Activated CD4-positive, alpha-beta T cell treated with anti-CD3 and anti-CD28 coated beads for 1 hour (primary cell): ENCODE data around the gene NLGN1.

Experiments
- DNase-seq: peaks from one replicate; pipeline ENCODE4 v3.0.0-alpha.2; 2020

The NLGN1 gene

DNA sequence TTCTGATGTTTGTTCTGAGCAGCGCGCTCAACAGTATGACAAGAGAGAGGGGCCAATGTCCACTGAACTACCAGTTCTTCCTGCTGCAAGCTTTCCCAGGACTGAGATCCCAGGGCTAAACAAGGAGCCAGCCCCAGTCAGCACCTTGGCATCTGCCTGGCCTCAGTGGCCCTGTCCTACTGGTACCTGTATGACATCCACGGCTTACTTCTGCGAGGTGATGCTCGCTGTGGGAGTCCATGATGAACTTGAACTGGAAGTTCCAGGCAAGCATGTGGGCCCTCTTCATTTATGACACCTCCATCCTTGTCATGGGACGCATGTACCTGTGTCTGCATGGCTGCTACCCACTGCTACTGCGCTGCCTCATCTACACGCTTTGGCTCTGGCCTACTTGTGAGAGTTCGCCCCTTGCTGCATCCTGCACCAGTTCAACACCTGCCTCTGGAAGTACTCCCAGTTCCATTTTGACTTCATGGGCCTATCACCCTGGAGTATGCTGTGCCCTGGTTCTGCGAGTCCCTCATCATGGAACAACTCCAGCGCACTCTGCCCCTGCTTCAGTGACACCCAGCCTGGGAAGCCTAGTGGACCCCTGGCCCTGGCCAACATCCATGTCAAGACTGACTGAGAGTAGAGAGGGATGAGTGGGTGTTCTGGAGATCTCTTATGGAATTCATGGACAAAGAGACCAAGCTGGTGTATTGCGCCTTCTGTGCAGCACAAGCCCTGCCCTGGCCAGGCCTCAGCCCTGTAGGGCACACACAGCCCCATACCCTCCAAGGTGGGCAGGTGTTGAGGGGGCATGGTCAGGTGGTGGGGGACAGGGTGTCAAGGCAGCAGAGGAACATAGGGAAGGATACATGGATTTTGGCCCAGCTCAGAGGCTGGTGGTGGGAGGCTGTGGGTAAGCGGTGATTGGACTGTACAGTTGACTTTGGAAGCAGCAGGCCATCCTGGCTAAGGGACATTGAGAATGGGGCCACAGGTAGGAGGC, 246.8 kb downstream of the NLGN1 start:
- DNase-seq, result no peak

DNA sequence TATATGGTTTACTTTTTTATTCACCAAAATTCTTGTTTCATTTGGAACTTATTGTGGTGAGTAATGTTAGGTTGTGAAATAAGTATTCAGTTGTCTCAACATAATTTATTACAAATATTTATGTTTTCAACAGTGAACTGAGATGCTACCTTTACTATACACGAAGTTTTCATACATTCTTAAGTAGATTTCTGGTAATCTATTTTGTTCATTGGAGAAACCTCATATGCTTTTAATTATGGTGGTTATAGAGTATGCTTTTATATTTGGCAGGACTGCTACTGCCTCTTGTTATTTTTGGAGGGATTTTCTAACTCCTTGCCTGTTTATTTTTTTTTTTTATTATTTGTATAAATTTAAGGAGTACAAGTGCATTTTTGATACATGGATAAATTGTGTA, 253.1 kb downstream of the NLGN1 start:
- no peak for DNase-seq

DNA sequence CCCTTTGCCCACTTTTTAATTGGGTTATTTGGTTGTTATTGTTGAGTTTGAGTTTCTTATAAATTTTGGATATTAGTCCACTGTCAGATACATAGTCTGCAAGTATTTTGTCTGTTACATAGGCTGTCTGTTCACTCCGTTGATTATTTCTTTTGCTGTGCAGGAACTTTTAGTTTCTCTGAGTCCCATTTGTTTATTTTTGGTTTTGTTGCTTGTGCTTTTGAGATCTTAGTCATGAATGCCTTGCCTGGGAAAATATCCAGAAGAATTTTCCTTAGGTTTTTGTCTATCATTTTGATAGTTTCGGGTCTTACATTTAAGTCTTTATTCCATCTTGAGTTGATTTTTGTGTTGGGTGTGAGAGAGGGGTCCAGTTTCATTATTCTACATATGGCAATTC, 254.5 kb downstream of the NLGN1 start:
- DNase-seq, result no peak

DNA sequence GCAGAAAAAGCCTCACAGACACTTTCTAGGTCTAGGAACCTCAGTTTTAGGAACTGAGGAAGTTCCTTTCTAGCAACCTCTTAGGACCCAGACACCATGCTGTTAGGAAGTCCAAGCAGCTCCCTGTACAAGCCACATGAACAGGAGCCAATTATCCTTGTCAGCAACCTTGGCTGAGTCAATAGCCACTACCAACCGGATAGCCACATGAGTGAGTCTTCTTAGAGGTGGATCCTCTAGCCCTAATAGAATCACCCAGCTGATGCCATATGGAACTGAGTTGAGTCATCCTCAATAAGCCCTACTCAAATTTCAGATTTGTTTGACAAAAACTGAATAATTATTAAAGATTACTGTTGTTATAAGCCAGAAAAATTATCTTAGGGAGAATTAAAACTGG, 256.2 kb downstream of the NLGN1 start:
- no peak for DNase-seq

DNA sequence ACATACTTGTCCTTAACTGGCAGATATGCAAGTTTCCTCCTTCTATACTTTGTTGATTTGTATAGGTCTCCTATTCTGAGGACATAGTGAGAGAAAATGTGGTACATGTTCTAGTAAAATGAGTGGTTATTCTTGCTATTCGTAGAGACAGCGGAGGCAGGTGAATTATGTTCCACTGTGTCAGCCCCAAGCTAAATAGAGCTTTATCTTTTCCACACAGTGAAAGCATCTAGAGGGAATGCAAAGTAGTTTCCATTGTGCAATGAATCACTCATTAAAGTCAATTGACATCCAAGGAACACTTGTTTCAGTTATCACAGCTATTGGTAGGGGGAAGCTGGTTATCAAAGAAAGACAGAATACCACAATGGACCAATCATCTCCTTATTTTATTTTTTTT, 262.4 kb downstream of the NLGN1 start:
- DNase-seq, result no peak

DNA sequence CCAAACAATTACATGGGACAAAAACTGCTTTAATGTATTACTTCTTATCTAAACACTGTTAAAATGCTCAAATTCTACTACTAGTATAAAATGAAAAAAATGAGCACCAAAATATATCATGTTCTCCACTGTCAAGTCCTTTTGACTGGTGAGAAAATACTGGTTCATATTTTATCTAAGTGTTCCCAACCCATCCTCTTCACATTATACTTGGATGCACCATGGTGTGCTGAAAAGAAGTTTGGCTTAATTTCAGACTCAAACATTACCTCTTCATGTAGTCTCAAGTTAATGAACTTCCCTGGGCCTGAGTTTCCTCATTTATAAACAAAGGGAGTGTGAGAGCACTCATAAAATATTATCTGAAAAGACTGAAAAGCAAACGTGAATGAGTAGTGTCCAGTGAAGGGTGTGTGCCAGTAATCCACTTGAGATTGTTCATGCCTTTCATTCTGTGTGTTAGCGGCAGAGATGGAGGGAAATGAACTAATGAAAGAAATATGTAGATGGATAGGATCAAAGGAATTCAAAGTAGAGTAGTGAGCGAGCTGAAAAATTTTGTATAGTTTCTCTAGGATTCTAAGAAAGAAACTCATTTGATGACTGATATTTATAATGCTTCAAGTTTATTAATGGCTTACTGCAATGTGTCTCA, 263.2 kb downstream of the NLGN1 start:
- no peak for DNase-seq

DNA sequence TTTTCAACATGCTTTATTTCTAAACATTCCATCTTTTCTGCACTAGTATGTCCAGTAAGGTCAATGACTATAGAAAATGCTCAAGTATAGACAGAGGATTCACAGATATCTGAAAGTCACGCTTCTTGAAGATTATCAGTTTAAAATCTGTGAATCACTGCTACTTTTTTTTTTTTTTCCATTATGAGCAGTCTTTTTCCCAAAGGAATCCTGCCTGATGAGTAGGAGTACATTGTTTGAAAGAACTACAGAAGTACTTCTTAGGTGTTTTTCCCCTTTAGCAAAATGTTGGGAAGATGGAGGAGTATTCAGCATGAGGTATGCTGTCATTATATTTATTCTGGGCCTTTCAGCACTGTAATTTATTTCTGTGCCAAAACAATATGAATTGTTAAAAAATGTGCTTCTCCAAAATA, 266.2 kb downstream of the NLGN1 start:
- no peak for DNase-seq

DNA sequence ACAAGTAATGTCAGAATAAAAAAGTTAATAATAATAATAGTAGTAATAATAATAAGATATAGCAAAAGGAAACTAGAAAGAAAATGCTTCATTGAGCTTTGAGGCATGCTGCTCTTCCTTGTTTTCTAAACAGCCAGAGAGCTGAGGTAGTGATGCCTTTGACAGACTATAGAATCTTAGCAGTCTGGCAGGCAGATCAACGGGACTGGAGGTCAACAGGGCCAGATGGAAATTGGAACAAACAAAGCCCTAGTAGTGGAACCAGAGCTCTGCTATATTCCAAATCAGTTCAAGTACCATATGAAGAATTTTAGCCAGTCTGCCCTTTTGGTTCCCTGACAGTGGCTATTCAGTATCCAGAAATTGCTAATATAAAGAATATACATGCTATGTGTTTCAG, 278.6 kb downstream of the NLGN1 start:
- DNase-seq, result no peak

DNA sequence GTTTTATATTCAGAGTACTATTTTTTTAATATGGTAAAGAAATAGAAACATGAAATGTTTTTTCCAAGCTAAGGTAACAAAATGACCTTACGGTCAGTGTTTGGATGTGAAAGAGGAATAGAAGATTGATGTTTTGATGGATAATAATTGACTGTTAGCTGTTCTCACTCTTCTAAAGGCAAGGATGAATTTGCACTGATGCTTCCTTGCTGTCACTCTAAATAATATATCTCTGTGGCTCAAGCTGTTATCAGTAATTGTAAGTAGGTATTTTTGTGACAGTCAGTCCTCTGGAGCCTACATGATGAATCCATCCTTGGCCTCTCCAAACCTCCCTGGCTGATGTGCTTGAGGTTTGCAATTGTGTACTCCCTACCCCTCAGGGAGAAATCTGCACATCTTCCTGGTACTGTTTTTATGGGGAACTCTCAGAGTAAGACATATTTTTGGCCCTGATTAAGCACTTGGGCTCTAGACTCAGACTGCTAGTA, 283.7 kb downstream of the NLGN1 start:
- DNase-seq, result no peak

DNA sequence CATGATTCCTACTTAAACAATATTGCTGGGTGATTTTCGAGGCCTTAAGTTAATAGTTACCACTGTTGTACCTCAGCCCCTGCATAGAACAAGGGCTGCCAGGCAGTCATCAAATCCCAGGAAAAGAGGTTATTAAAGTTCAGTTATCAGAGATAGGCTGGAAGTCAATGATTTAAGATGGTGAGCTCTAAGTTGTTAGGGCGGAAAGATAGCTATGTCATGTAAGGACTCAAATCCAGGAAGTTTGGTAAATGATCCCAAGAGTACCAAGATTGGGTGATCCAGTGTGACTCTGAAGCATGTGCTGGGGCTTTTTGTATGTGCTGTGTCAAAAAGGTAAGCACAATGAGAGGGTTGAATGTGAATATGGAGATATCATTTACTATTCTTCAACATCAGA, 287.9 kb downstream of the NLGN1 start:
- DNase-seq, result no peak

DNA sequence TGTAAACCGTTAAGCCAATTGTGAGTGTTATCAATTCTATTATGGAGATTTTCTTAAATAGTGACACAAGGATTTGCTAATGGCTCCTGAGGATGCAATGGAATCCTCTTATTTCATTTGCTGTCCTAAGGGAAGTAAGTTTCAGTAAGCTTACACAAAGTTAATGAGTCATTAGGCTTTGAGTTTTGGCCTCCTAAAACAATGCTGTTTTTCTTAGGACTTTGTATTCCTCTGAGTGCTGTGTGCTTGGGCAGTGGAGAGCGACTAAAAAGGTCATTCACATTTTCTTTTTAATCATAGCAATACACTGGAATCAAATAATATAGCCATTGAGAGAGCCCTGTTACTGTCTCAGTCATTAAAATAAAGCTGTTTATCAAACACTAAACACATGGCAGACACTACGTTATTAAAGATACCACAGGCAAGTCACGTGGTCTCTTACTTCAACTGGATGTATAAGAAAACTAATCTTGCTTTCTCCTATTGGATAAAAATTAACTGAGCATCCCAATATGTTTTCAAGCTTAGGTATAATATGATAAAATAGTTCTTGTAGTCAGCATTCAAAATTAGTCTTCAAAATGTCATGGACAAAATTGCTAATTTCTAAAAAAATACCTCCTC, 290.8 kb downstream of the NLGN1 start:
- DNase-seq, result no peak

DNA sequence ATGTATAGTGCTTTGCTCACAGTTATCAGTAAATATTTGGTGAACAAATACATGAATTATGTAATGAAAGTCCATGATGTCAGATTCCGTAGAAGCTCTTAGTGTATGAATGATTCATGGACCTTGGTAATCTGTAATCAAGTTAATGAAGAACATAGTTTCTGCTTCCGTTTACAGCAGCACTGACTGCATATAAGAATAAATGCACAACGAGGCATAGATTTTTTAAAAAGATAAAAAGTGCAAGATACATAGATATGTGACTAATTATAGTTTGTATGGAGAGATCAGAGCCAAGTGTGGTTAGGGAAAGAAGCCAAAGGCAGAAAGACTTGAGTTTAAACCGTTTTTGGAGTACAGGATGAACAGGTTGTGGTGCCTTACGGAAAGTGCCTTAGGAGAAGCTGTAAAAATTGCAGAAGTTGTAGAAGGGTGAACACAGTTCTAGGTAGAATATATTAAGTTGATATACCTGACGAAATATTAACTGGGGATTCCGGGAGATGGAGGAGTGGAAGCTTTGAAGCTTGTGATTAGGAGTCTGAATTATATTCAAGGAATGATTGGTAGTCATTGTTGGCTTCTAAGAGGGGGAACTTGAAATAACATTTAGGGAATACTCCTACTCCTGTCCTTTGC, 293.1 kb downstream of the NLGN1 start:
- no peak for DNase-seq

DNA sequence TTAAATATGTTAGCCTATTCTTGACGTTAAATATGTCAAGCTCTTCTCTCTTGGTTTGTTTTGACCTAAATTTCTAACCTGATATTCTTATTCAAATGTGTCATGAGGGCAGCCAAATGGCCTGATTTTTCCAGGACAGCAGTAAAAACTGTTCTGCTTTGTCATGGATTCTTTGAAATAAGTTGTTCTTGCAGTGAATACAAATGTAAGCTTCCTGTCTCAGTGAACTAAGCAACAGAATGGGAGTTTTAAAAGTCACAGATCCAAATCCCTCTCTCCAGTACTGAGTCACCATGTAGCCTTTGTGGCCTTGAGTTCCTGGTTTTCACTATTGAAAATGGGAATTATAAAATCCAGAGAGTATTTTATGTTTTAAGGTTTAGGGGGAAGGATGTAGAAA, 301.8 kb downstream of the NLGN1 start:
- no peak for DNase-seq

DNA sequence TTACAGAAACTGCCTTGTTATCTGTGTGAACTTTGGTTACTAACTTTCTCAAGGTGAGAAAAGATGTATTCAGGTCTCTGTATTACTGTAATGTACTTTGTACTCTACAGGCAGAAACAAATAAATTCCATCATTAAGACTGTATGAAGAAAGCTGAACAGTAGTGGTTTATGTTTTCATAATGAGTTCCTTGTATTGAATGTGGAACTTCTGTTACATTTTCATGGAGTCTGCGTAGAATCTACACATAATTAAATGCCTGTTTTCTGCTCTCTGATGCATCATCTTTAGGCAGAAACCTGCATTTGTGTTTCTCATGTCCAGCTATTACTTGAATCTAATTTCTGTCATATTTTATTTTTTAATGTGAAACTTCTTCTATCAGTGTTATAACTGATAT, 302.8 kb downstream of the NLGN1 start:
- DNase-seq, result no peak

DNA sequence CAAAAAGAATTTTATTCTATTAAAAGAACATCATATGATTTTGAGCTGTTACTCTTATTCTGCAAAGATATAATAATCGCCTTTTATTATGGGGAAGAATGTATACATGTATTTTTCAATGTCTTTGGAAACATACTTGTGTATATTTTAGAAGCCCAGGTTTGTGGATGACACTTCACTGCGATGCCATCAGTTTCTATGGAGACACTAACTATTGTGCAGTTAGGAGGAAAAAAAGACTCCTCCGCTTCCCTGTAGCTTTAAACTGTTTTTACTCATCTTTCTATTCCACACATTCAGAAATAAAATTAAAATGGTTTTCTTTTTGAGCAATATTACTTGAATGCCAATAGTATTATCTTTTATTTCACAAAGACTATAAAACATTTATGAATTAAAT, 305.0 kb downstream of the NLGN1 start:
- no peak for DNase-seq

DNA sequence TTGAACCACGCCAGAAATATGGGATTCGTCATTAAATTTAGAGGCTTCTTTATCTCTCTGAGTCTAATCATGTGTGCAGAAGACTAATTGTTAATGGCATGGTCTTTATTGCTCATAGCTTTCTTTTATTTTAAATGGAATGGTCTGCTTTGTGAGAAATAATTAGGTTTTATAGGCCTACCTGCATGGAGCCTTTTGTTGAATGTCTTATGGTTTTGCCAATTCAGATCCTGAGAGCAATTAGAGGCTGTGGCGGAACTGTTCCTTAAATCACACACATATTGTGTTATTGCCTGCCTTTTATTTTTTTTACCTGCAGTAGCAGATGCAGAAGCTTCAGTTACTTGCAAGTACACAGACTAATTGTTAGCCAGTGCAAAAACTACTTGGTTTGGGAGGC, 306.2 kb downstream of the NLGN1 start:
- DNase-seq, result no peak

DNA sequence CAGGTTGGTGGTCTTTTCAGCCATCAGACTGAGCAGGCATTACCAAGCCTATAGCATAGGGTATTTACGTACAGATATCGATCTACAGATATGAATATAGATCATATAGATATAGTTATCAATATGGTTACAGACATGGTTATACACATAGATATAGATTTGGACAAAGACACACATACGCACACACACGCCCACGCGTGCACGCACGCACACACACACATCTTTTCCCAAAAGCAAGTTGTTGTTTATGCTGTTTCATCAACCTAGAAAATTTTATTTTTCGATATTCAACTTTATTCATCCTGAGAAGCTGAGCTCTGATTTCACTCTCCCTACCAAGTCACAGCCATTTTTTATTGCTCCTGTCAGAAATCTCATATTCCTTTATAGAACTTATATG, 309.1 kb downstream of the NLGN1 start:
- no peak for DNase-seq

DNA sequence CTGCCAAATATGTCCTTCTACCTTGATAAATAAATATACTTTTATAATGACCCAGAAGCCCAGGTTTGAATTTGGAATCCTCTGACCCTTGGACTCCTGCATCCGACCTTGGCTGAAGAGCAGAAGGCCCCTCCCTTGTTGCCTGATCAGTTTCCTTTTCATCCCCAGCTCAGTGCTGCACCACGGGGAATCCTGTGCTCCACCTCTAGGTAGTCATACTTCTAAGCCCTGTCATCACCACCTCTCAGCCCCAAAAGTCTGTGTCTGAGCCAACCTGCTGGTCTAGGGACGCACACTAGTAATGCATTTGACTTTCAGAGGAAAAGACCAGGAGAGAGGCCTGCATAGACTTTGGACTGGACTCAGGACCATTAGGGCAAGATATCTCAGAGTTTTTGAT, 310.6 kb downstream of the NLGN1 start:
- no peak for DNase-seq

DNA sequence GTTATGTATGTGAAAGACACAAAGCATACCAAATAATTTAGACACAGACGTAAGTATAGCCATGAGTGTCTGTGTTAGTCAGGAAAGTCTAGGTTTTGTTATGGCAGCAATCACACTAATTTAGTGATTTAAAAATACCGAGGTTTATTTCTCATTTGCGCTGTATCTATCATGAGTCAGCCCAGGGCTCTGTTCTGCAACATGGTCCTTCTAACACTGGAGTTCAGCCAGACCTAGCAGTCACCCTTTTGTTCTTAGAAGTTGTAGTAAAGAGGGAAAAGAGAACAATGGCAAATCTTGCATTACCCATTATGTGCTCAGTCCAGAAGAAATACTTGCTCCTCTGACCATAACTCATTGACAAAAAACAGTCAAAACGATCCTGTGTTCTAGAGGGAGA, 311.5 kb downstream of the NLGN1 start:
- no peak for DNase-seq

DNA sequence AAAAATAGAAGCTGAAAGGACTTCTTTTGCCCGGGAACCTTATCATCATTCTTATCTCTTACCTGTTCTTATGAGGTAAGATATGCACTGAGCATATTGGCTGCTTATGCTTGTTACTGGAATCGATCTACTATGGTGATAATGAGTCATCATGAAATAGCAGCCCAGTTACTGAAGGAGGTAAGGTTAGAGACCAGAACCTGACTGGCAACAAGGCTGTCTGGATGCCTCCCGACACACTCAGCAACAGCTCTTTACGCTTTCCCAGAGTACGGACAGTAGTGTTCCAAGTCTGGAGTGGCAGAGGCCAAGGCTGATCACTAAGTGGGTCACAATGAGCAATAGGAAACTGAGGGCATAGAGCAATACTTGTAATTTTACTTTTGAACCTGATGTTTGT, 314.1 kb downstream of the NLGN1 start:
- DNase-seq, result no peak

DNA sequence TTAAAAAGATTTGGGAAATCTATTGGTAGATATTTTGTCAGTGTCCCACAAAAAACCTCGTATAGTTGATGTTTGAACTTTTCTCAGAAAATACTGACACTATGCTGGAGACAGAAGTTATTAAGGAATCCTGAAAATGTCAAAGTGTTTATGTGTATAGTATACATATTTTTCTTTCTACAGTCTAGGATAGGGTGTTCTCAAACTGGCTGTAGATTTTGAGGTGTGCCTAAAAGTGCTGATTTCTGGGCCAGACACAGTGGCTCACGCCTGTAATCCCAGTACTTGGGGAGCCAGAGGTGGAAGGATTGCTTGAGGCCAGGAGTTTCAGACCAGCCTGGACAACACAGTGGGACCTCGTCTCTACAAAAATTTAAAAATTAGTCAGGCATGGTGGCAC, 322.0 kb downstream of the NLGN1 start:
- no peak for DNase-seq

DNA sequence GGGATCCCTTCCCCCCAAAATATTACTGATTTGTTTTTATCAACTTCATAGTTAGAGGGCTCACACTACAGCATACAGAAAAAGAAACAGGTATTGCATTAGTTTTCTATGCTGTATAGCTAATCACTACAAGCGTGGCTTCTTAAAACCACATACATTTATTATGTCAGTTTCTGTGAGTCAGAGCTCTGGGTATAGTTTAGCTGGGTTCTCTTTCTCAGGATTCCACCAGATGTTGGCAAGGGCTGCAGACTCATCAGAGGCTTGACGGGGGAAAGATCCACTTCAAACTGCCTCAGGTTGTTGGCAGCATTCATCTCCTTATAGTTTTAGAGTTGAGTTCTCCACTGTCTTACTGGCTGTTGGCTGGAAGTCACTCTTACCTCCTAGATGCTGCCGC, 328.0 kb downstream of the NLGN1 start:
- no peak for DNase-seq

DNA sequence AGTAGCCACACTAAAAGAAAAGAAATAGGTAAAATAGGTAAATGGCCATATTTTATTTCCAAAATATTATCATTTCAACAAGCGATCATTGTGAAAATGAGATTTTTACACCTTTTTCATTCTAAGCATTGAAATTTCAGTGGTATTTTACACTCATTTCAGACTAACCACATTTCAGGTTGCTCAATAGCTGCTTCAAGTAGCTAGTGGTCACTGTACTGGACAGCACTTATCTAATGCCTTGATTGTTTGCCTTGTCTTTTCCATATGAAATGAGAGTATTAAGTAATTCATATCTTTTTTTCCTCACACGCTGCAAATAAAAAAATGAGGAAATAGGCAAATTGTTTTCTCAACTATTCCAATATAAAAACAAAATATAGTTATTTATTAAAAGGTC, 332.8 kb downstream of the NLGN1 start:
- no peak for DNase-seq
